Measurements from ENCODE around the gene RAD17. TPM values are rescaled to one million over a fixed set of nuclear protein-coding genes. Genes with fewer than 3 reads are reported as not detected.
"Not testable (repeated sequence)": the region's sequence is repeated elsewhere in the genome, so short reads cannot be mapped to it uniquely, and the experiment has no call there.

RAD17 gene
- total and polyA plus RNA-seq, 2 experiments from 2014 or later = 26.0 to 29.0 TPM

DNA sequence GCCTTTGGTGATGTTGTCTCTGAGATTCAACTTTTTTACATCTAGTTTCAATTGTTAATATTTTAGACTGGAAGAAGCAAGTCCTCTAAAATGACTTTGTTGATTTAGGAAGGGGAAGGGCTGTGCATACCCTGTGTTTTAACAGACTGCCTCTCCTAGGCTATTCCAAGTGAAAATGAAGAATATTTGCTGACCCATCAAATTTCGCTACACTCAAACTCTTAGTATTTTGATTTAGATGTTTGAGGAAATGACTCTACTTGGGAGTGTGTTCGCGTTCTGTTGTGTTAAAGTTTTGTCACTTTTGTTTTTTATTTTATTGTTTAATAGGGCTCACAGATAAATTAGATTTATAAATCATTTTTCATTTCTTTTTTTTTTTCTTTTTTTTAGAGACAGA is 48.9 kb downstream of the RAD17 start:
- no peak for DNase-seq (ENCODE audit: low read depth in 1 of 2, low spot score in 1 of 2)
- Histone ChIP-seq H3K4me1 (ENCODE audit: low read depth) (no peaks in the 10 kb centered on the region), H3K27me3 (peaks cover 17% of the 10 kb centered on the region), H3K9me3 (ENCODE audit: low read depth) (no peaks in the 10 kb centered on the region), H3K4me3 (no peak overlapping the region), H3K36me3 (no peaks in the 10 kb centered on the region), H3K27ac (no peak overlapping the region)
- no peak for TF ChIP-seq CTCF (IDR thresholded peaks at IDR 0.05; ENCODE audit: low read depth, low read length)

DNA sequence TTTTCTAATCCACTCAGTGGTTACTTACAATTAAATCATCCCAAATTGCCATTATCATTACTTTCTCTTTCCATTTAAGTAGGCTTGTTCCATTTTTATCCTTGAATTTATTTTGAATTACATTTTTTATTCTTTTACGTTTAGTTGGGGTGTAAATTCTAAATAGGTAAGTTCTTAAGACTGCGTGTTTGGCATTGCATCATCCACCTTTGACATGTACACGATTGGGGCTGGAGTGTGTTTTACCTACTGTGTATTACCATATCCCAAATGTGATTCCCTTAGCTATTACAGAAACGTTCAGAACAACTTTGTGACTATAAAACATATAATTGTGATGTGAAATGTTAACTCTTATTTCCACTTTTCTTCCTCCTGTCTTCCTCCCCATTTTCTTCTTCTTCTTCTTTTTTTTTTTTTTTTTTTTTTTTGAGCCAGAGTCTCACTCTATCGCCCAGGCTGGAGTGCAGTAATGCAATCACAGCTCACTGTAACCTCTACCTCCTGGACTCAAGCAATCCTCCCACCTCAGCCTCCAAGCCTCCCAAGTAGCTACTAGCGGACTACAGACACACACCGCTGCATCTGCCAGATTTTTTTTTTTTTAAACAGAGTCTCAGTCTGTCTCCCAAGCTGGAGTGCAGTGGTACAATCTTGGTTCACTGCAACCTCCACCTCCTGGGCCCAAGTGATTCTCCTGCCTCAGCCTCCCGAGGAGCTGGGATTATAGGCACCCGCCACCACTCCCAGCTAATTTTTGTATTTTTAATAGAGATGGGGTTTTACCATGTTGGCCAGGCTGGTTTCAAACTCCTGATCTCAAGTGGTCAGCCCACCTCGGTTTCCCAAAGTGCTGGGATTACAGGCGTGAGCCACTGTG is 62.0 kb downstream of the RAD17 start:
- no peak overlapping the region for H3K4me3 ChIP-seq
- no peak for TF ChIP-seq CTCF (IDR thresholded peaks at IDR 0.05; ENCODE audit: low read depth, low read length)
- H3K36me3 ChIP-seq = no peaks in the 10 kb centered on the region
- no peaks in the 10 kb centered on the region for H3K27me3 ChIP-seq
- H3K4me1 ChIP-seq (ENCODE audit: low read depth) = no peaks in the 10 kb centered on the region
- no peak overlapping the region for H3K27ac ChIP-seq
- no peak for DNase-seq (ENCODE audit: low read depth in 1 of 2, low spot score in 1 of 2)
- H3K9me3 ChIP-seq (ENCODE audit: low read depth) = no peaks in the 10 kb centered on the region

DNA sequence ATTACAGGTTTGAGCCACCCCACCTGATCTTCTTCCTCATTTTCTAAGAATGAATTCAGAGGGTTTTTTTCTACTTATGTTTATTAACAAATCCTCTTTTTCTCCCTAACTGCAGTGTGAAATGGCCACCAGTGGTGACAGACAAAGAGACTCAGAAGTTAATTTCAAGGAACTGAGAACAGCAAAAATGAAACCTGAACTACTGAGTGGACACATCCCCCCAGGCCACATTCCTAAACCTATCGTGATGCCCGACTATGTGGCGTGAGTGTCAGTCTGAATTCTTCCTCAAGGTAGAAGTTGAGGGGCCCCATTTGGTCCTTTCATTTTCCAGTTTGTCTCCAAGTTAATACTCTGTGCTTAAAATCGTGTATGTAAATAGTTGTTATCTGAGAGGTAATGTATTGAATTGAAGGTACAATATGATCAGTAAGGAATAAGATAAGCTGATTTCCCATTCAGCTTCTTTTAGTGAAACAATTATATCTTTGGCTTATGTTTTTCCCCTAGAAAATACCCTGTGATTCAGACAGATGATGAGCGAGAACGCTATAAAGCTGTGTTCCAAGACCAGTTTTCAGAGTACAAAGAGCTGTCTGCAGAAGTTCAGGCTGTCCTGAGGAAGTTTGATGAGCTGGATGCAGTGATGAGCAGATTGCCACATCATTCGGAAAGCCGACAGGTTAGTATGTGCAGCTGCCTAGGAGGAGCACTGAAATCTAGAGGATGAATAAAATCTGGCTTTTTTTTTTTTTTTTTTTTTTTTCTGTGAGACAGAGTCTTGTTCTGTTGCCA is 63.0 kb downstream of the RAD17 start:
- Histone ChIP-seq H3K36me3 (no peaks in the 10 kb centered on the region), H3K9me3 (ENCODE audit: low read depth) (no peaks in the 10 kb centered on the region), H3K27me3 (no peaks in the 10 kb centered on the region), H3K27ac (no peak overlapping the region), H3K4me1 (ENCODE audit: low read depth) (no peaks in the 10 kb centered on the region), H3K4me3 (no peak overlapping the region)
- TF ChIP-seq CTCF (IDR thresholded peaks at IDR 0.05; ENCODE audit: low read depth, low read length) = no peak
- DNase-seq (ENCODE audit: low read depth in 1 of 2, low spot score in 1 of 2) = no peak

- not testable (repeated sequence) for DNase-seq (ENCODE audit: low read depth in 1 of 2, low spot score in 1 of 2); H3K27ac ChIP-seq; H3K4me3 ChIP-seq; H3K9me3 ChIP-seq (ENCODE audit: low read depth); H3K27me3 ChIP-seq; H3K4me1 ChIP-seq (ENCODE audit: low read depth); H3K36me3 ChIP-seq
Measured at GRCh38 chr5:69435276-69435884, 65.8 kb downstream of the RAD17 start.

GRCh38 chr5:69444127-69444754 is 74.6 kb downstream of the RAD17 start:
- Histone ChIP-seq H3K9me3 (ENCODE audit: low read depth) (no peaks in the 10 kb centered on the region), H3K27me3 (no peaks in the 10 kb centered on the region), H3K27ac (no peak overlapping the region), H3K36me3 (no peaks in the 10 kb centered on the region), H3K4me3 (no peak overlapping the region), H3K4me1 (ENCODE audit: low read depth) (no peaks in the 10 kb centered on the region)
- no peak for TF ChIP-seq CTCF (IDR thresholded peaks at IDR 0.05; ENCODE audit: low read depth, low read length)
- DNase-seq (ENCODE audit: low read depth in 1 of 2, low spot score in 1 of 2) = no peak
